ENCODE measurements around the gene RING1. TPM values are rescaled to one million over a fixed set of nuclear protein-coding genes. Genes with fewer than 3 reads are reported as not detected.
"Not testable (repeated sequence)": the region's sequence is repeated elsewhere in the genome, so short reads cannot be mapped to it uniquely, and the experiment has no call there.

RING1 gene
- total RNA-seq, 8 experiments from 2014 or later: 17.2 to 43.0 (median 34.5) TPM

DNA sequence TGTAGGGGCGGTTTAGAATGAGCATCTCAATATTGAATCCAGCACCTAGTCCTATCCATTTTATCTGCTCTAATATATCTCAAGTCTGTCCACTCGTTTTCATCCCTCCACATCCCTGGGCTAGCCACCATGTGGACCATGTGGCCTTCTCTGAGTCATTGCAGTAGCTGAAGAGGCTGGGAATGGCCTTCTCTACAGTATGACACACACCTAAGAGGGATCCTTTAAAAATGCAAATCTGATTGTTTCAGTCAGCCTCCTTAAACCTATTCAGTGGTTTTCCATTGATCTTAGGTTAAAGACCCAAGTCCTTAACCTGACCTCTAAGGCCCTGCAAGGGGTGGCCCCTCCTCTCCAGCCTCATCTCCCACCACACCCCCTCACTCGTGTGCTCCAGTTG, 9.4 kb downstream of the RING1 start:
- Histone ChIP-seq H3K4me1 (replicated peaks in 1 of 2) (peaks cover 9 to 12% of the 10 kb centered on the region in 2 donors), H3K27ac (no peak overlapping the region), H3K4me3 (no peak overlapping the region)
- in situ Hi-C loops (cut with MboI; ENCODE audit: low pct_unique_long_range_greater_than_20kb in 2 of 9, low sequenced_read_pairs in 9 of 9, unreplicated experiment in 9 of 9): no loop called here
- WGBS, 10 experiments: 0 to 100% (median 50%) methylated on average over 1 to 3 of the region's 3 CpGs; no CpG with 5 or more reads in 1 of the 10 experiments
- ATAC-seq (replicated peaks in 6 of 8): peak in 2 of 8 experiments; percentile 10 to 39

DNA sequence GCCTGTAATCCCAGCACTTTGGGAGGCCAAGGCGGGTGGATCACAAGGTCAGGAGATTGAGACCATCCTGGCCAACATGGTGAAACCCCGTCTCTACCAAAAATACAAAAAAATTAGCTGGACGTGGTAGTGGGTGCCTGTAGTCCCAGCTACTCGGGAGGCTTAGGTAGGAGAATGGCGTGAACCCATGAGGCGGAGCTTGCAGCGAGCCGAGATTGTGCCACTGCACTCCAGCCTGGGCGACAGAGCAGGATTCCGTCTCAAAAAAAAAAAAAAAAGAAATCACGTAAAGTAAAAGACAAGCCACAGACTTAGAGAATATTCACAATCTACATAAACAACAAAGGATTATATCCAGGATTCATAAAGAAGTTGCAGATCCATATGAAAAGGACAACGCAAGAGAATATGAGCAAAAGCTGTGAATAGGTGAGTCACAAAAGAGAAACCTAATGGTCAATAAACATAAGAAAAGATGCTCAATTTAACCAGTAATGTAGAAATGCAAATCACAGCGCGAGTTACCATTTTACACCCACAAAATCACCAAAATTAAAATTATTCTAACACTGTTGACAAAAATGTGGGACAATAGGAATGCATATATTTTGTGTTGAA, 18.3 kb downstream of the RING1 start:
- H3K27ac ChIP-seq; H3K4me3 ChIP-seq; H3K4me1 ChIP-seq (replicated peaks in 1 of 2): not testable (repeated sequence)
- in situ Hi-C loops (cut with MboI; ENCODE audit: low pct_unique_long_range_greater_than_20kb in 2 of 9, low sequenced_read_pairs in 9 of 9, unreplicated experiment in 9 of 9): loop anchor here in 6 of 9 experiments (25.0 kb wide), 2 partner anchors 114 to 214 kb away; partner anchors contain the start of gene HLA-DOA (in 5 of the 6)
- peak in 2 of 8 experiments; percentile 27 to 36 for ATAC-seq (replicated peaks in 6 of 8)
- WGBS, 10 experiments: 4 to 55% (median 27%) methylated on average over 2 to 13 of the region's 14 CpGs

DNA sequence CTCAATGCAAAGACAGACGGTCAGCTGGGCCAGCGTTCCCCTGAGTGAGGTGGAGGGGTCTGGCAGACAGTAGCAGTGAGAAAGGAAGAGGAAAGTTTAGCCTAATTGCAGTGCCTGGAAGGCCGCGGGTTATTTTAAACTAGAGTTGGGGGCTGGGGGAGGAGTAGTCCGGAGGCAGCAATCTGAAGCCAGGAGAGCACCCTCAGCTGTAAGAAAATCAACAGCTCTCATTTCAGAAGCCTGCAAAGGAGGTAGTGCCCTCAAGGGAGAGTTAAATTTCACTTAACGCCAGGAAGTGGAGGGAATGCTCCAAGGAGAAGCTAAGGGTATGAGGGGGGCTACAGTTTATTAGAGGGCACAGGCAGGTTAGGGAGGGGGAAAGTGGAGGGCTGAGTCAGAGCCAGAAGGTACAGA, 26.9 kb downstream of the RING1 start:
- Histone ChIP-seq H3K4me3 (no peak overlapping the region), H3K27ac (no peak overlapping the region), H3K4me1 (replicated peaks in 1 of 2) (peaks cover 0 to 7% of the 10 kb centered on the region in 2 donors)
- ATAC-seq (replicated peaks in 6 of 8): peak in 3 of 8 experiments; percentile 35 to 65 (median 56)
- 0 to 21% (median 14%) methylated on average over 1 to 4 of the region's 6 CpGs; no CpG with 5 or more reads in 2 of the 10 experiments for WGBS, 10 experiments
- in situ Hi-C loops (cut with MboI; ENCODE audit: low pct_unique_long_range_greater_than_20kb in 2 of 9, low sequenced_read_pairs in 9 of 9, unreplicated experiment in 9 of 9): loop anchor here in 6 of 9 experiments (25.0 kb wide), 2 partner anchors 123 to 223 kb away; partner anchors contain the start of gene HLA-DOA (in 5 of the 6)

DNA sequence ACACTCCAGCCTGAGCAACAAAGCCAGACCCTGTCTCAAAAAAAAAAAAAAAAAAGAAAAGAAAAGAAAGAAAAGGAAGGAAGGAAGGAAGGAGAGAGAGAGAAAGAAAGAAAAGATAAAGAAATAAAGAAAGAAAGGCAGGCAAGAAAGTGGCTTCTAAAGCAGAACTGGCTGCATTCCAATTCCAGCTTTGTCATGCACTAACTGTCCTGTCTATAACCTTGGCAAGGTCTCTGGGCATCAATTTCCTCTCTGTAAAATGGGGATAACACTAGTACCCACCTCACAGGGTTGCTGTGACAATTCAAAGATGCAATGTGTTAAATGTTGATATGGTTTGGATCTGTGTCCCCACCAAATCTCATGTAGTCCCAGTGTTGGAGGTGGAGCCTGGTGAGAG, 28.0 kb downstream of the RING1 start:
- ATAC-seq (replicated peaks in 6 of 8): no peak
- no peak overlapping the region for H3K27ac ChIP-seq
- in situ Hi-C loops (cut with MboI; ENCODE audit: low pct_unique_long_range_greater_than_20kb in 2 of 9, low sequenced_read_pairs in 9 of 9, unreplicated experiment in 9 of 9): loop anchor here in 6 of 9 experiments (25.0 kb wide), 2 partner anchors 124 to 224 kb away; partner anchors contain the start of gene HLA-DOA (in 5 of the 6)
- peaks cover 0 to 7% of the 10 kb centered on the region in 2 donors for H3K4me1 ChIP-seq (replicated peaks in 1 of 2)
- no peak overlapping the region for H3K4me3 ChIP-seq

DNA sequence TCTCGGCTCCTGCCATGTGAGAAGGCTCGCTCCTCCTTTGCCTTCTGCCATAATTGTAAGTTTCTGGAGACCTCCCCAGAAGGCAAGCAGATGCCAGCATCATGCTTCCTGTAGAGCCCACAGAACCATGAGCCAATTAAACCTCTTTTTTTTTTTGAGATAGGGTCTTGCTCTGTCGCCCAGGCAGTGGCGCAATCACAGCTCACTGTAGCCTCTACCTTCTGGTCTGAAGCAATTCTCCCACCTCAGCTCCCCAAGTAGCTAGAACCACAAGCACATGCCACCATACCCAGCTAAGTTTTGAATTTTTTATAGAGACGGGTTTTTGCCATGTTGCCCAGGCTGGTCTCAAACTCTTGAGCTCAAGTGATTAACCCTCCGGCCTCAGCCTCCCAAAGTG, 28.6 kb downstream of the RING1 start:
- no peak for ATAC-seq (replicated peaks in 6 of 8)
- no peak overlapping the region for H3K27ac ChIP-seq
- H3K4me1 ChIP-seq (replicated peaks in 1 of 2): peaks cover 0 to 7% of the 10 kb centered on the region in 2 donors
- 18 to 100% (median 88%) methylated on average over 1 to 5 of the region's 6 CpGs; no CpG with 5 or more reads in 3 of the 10 experiments for WGBS, 10 experiments
- no peak overlapping the region for H3K4me3 ChIP-seq
- in situ Hi-C loops (cut with MboI; ENCODE audit: low pct_unique_long_range_greater_than_20kb in 2 of 9, low sequenced_read_pairs in 9 of 9, unreplicated experiment in 9 of 9): loop anchor here in 6 of 9 experiments (25.0 kb wide), 2 partner anchors 125 to 225 kb away; partner anchors contain the start of gene HLA-DOA (in 5 of the 6)

DNA sequence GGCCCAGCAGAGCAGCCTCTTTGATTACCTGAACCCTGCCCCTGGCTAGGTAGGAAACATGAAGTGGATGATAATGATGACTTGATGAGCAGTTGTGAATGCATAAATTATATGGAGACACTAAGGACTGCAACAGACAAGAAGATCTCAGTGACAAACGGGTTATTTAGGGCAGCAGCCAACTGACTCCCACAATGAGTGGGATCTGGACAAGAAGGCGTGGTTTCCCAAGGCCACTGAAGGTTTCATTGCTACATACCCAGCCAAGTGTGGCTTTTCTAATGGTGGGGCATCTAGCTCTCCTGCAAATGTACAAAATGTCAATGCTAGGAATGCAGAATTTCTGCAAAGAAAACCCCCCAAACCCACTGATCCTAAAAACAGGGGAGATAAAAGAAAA, 29.4 kb downstream of the RING1 start:
- no peak for ATAC-seq (replicated peaks in 6 of 8)
- H3K4me1 ChIP-seq (replicated peaks in 1 of 2): peaks cover 0 to 7% of the 10 kb centered on the region in 2 donors
- H3K27ac ChIP-seq: no peak overlapping the region
- no peak overlapping the region for H3K4me3 ChIP-seq
- 0 to 100% (median 75%) methylated on average over 1 to 2 of the region's 2 CpGs; no CpG with 5 or more reads in 1 of the 10 experiments for WGBS, 10 experiments
- in situ Hi-C loops (cut with MboI; ENCODE audit: low pct_unique_long_range_greater_than_20kb in 2 of 9, low sequenced_read_pairs in 9 of 9, unreplicated experiment in 9 of 9): loop anchor here in 6 of 9 experiments (25.0 kb wide), 2 partner anchors 125 to 225 kb away; partner anchors contain the start of gene HLA-DOA (in 5 of the 6)

DNA sequence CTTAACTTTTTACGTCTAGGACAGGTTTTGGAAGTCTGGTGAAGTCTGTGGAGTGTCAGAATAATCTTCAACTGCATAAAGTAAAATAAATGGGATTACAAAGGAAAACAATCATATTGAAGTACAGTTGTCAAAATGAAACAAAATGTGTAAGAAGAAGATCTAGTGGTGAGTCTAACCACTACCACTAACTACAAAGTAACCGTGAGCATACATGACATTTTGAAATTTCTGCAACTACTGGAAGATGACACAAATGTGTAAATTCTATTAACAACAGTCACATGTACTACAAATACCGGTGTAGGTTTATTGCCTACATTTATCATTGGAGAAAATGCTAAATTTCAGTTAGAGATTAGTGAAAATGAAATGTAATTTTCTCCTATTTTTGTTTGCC, 33.7 kb downstream of the RING1 start:
- H3K4me3 ChIP-seq: no peak overlapping the region
- ATAC-seq (replicated peaks in 6 of 8): no peak
- no peaks in the 10 kb centered on the region for H3K4me1 ChIP-seq (replicated peaks in 1 of 2)
- no peak overlapping the region for H3K27ac ChIP-seq
- in situ Hi-C loops (cut with MboI; ENCODE audit: low pct_unique_long_range_greater_than_20kb in 2 of 9, low sequenced_read_pairs in 9 of 9, unreplicated experiment in 9 of 9): loop anchor here in 6 of 9 experiments (10.0 to 25.0 kb wide), 3 partner anchors 130 to 230 kb away; partner anchors contain the start of gene HLA-DOA (in 5 of the 6)
- WGBS, 10 experiments: 31 to 92% (median 70%) methylated on average over 2 to 3 of the region's 3 CpGs

DNA sequence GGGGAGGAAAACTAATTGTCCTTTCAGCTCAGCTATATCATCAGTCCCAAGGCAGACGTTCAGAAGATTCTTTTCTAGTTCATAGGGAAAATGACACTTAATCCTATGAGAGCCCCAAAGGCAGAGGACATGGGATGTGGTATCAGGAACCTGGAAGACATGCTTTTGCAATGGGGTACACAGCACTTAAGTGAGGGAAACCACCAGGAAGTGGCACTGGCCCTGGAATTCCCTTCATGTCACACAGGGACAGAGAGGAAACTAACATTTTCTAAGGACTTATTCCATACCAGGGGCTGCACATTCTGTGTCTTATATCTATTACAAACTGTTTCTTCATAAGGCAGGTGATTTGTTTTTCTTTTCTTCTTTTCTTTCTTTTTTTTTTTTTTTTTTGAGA, 35.2 kb downstream of the RING1 start:
- in situ Hi-C loops (cut with MboI; ENCODE audit: low pct_unique_long_range_greater_than_20kb in 2 of 9, low sequenced_read_pairs in 9 of 9, unreplicated experiment in 9 of 9): loop anchor here in 6 of 9 experiments (10.0 to 25.0 kb wide), 3 partner anchors 131 to 231 kb away; partner anchors contain the start of gene HLA-DOA (in 5 of the 6)
- H3K4me1 ChIP-seq (replicated peaks in 1 of 2): peaks cover 2 to 6% of the 10 kb centered on the region in 2 donors
- WGBS, 10 experiments: 0 to 50% (median 31%) methylated on average over 1 of the region's 1 CpG; no CpG with 5 or more reads in 4 of the 10 experiments
- no peak for ATAC-seq (replicated peaks in 6 of 8)
- no peak overlapping the region for H3K4me3 ChIP-seq
- H3K27ac ChIP-seq: no peak overlapping the region

DNA sequence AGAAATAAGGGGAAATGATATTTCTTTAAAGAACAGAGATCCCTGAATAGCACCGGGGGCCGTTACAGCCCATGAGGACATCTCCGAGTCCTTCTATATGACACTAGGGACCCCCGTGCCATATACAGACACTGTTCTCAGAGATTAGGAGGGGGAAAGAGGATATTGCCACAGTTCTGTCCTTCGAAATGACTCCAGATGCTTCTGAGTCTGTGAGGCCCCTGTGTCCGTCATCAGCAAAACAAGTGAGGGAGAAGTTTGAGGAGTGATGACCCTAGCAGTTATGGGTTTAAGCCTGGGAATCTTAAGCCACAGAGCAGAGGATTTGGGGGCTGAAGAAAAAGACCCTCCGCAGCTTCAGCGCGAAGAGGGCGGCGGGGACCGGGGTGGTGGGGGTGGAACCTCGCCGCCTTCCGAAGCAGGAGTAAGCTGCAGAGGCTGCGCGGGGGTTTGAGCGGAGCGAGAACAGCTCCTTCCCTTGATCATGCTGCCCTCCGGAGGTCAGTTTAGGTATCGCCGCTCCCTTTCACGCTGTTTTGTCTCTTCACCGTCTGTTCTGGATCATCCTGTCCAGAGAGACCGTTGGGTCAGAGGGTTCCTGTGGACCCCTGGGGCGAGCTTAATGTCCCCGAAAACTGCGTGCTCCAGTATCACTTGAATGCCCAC, 39.8 kb downstream of the RING1 start:
- H3K27ac ChIP-seq: no peak overlapping the region
- peak; percentile 19 to 36 (median 24) for ATAC-seq (replicated peaks in 6 of 8)
- peak overlapping the region; percentile 38 to 52 (median 45) for H3K4me3 ChIP-seq
- in situ Hi-C loops (cut with MboI; ENCODE audit: low pct_unique_long_range_greater_than_20kb in 2 of 9, low sequenced_read_pairs in 9 of 9, unreplicated experiment in 9 of 9): loop anchor here in 7 of 9 experiments (5.0 to 25.0 kb wide), 4 partner anchors 81 to 236 kb away; partner anchors contain the start of gene HLA-DOA (in 5 of the 7)
- 0 to 10% (median 0%) methylated on average over 1 to 11 of the region's 28 CpGs; no CpG with 5 or more reads in 5 of the 10 experiments for WGBS, 10 experiments
- H3K4me1 ChIP-seq (replicated peaks in 1 of 2): peaks cover 12 to 14% of the 10 kb centered on the region in 2 donors

DNA sequence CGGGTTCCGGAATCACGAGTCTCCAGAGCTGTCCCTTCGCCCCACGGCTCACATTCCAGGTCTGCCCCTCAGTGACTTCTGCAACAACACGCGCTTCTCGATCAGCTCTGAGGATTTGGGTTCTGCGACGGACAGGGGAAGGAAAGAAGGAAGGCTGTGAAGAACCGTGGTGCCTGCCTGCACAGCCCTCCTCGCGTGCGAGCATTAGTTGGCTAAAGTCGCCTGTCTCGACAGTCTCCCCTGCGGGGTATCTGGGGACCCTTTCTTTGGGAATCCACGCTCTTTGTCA, 40.3 kb downstream of the RING1 start:
- ATAC-seq (replicated peaks in 6 of 8): peak; percentile 1 to 11 (median 6)
- in situ Hi-C loops (cut with MboI; ENCODE audit: low pct_unique_long_range_greater_than_20kb in 2 of 9, low sequenced_read_pairs in 9 of 9, unreplicated experiment in 9 of 9): loop anchor here in 7 of 9 experiments (5.0 to 25.0 kb wide), 4 partner anchors 81 to 236 kb away; partner anchors contain the start of gene HLA-DOA (in 5 of the 7)
- 0 to 12% (median 1%) methylated on average over 3 to 12 of the region's 18 CpGs; no CpG with 5 or more reads in 6 of the 10 experiments for WGBS, 10 experiments
- H3K4me3 ChIP-seq: peak overlapping the region; percentile 38 to 52 (median 45)
- H3K27ac ChIP-seq: no peak overlapping the region
- peaks cover 12 to 14% of the 10 kb centered on the region in 2 donors for H3K4me1 ChIP-seq (replicated peaks in 1 of 2)

DNA sequence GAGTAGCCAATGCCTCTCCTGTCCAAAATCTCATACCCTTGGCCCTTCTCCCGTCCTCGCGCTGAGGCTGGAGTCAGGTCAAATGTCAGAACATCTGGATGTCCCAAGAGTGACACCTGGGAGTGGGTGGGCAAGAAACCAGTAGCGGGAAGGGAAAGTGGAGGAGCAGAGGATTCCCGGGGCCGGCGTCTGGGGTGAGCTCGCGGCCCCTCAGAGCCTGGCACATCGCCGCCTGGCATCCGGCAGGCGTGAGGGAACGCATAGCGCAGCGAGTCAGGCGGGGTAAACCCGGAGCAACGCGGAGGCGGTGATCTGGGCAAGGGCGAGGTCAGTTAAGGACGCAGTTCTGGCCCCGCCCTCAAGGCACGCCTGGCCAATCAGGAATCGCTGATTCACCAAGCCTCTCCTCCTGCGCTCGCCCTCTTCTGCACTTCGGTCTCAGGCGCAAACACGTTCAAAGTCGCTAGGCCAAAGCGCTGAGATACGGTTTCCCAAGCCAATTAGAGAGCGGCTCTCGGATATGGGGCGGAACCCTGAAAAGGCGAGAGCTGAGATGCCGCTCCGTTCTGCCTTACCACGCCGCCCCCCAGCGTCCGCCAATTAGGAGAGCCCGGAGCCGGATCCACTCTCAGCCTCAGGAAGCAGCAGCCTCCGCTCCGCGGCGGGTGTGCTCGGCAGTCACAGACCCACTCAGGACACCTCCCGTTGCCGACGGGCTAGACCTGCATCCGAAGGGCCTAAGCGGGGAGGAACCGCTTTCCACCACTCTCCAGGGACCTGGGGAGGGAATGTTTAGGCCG, 40.8 kb downstream of the RING1 start:
- peak overlapping the region; percentile 63 to 82 for H3K27ac ChIP-seq
- H3K4me1 ChIP-seq (replicated peaks in 1 of 2): peaks cover 12 to 14% of the 10 kb centered on the region in 2 donors
- ATAC-seq (replicated peaks in 6 of 8): peak; percentile 86 to 96 (median 90)
- WGBS, 10 experiments: 0 to 9% (median 0%) methylated on average over 6 to 33 of the region's 58 CpGs; no CpG with 5 or more reads in 3 of the 10 experiments
- H3K4me3 ChIP-seq: peak overlapping the region; percentile 38 to 52 (median 45)
- in situ Hi-C loops (cut with MboI; ENCODE audit: low pct_unique_long_range_greater_than_20kb in 2 of 9, low sequenced_read_pairs in 9 of 9, unreplicated experiment in 9 of 9): loop anchor here in 7 of 9 experiments (5.0 to 25.0 kb wide), 4 partner anchors 82 to 237 kb away; partner anchors contain the start of gene HLA-DOA (in 5 of the 7)
